ENCODE results near the gene PRDM1. TPM values are rescaled to one million over a fixed set of nuclear protein-coding genes. Genes with fewer than 3 reads are reported as not detected.

Gene PRDM1
- total RNA-seq, 1 donor from 2014 or later: 1.5 TPM

GRCh38 chr6:106097411-106098231 lies 11.5 kb downstream of the PRDM1 start:
- no peak for DNase-seq (ENCODE audit: low read depth, low spot score)

- DNase-seq (ENCODE audit: low read depth, low spot score): no peak
These were observed 12.5 kb downstream of the PRDM1 start for GRCh38 chr6:106098383-106099234.

- DNase-seq (ENCODE audit: low read depth, low spot score): no peak
These were observed 13.1 kb downstream of the PRDM1 start for GRCh38 chr6:106099235-106099537.

GRCh38 chr6:106100755-106101154 lies 14.6 kb downstream of the PRDM1 start:
- no peak for DNase-seq (ENCODE audit: low read depth, low spot score)

GRCh38 chr6:106101466-106101865 lies 15.3 kb downstream of the PRDM1 start:
- no peak for DNase-seq (ENCODE audit: low read depth, low spot score)

- no peak for DNase-seq (ENCODE audit: low read depth, low spot score)
These were observed 15.9 kb downstream of the PRDM1 start for GRCh38 chr6:106102034-106102433.

- no peak for DNase-seq (ENCODE audit: low read depth, low spot score)
These were observed 17.0 kb downstream of the PRDM1 start for GRCh38 chr6:106102967-106103727.

- no peak for DNase-seq (ENCODE audit: low read depth, low spot score)
These were observed 17.6 kb downstream of the PRDM1 start for GRCh38 chr6:106103728-106104109.

GRCh38 chr6:106104476-106104875 lies 18.3 kb downstream of the PRDM1 start:
- no peak for DNase-seq (ENCODE audit: low read depth, low spot score)

GRCh38 chr6:106104941-106105340 lies 18.8 kb downstream of the PRDM1 start:
- DNase-seq (ENCODE audit: low read depth, low spot score): no peak

- no peak for DNase-seq (ENCODE audit: low read depth, low spot score)
These were observed 19.4 kb downstream of the PRDM1 start for GRCh38 chr6:106105493-106105892.

- no peak for DNase-seq (ENCODE audit: low read depth, low spot score)
These were observed 20.3 kb downstream of the PRDM1 start for GRCh38 chr6:106106276-106107042.

- DNase-seq (ENCODE audit: low read depth, low spot score): no peak
These were observed 21.0 kb downstream of the PRDM1 start for GRCh38 chr6:106107043-106107613.

- DNase-seq (ENCODE audit: low read depth, low spot score): no peak
These were observed 22.0 kb downstream of the PRDM1 start for GRCh38 chr6:106108129-106108528.

GRCh38 chr6:106109029-106109428 lies 22.9 kb downstream of the PRDM1 start:
- no peak for DNase-seq (ENCODE audit: low read depth, low spot score)

- DNase-seq (ENCODE audit: low read depth, low spot score): no peak
These were observed 24.2 kb downstream of the PRDM1 start for GRCh38 chr6:106110164-106110826.

GRCh38 chr6:106112433-106112832 lies 26.3 kb downstream of the PRDM1 start:
- no peak for DNase-seq (ENCODE audit: low read depth, low spot score)

- DNase-seq (ENCODE audit: low read depth, low spot score): no peak
These were observed 27.3 kb downstream of the PRDM1 start for GRCh38 chr6:106113256-106113959.

GRCh38 chr6:106114492-106114891 lies 28.4 kb downstream of the PRDM1 start:
- DNase-seq (ENCODE audit: low read depth, low spot score): no peak

- no peak for DNase-seq (ENCODE audit: low read depth, low spot score)
These were observed 29.1 kb downstream of the PRDM1 start for GRCh38 chr6:106115286-106115685.

Measured in pulmonary artery endothelial cell (primary cell).